ENCODE measurements around the gene FZR1.
"Not testable (repeated sequence)": the region's sequence is repeated elsewhere in the genome, so short reads cannot be mapped to it uniquely, and the experiment has no call there.

Gene FZR1

GRCh38 chr19:3576696-3577443 lies 70.8 kb downstream of the FZR1 start:
- DNase-seq = no peak

- DNase-seq = no peak
These were observed 71.7 kb downstream of the FZR1 start for GRCh38 chr19:3577723-3578344.

GRCh38 chr19:3578390-3578789 lies 72.3 kb downstream of the FZR1 start:
- no peak for DNase-seq

- DNase-seq = no peak
These were observed 74.2 kb downstream of the FZR1 start for GRCh38 chr19:3580156-3580934.

- not testable (repeated sequence) for DNase-seq
These were observed 75.7 kb downstream of the FZR1 start for GRCh38 chr19:3581792-3582191.

- DNase-seq = not testable (repeated sequence)
These were observed 78.1 kb downstream of the FZR1 start for GRCh38 chr19:3584036-3584802.

GRCh38 chr19:3585301-3586126 lies 79.4 kb downstream of the FZR1 start, which contains the start of gene GIPC3:
Gene GIPC3, plus strand, starts transcription at chr19:3585478. Its CDS starts 120 bp downstream, at chr19:3585598.
- no peak for DNase-seq

- DNase-seq = no peak
These were observed 80.1 kb downstream of the FZR1 start for GRCh38 chr19:3586127-3586626.

- no peak for DNase-seq
These were observed 80.7 kb downstream of the FZR1 start for GRCh38 chr19:3586707-3587346.
